Astrocyte (in vitro differentiated cells and primary cell): Measurements from ENCODE around the gene ARHGAP6. TPM values are rescaled to one million over a fixed set of nuclear protein-coding genes. Genes with fewer than 3 reads are reported as not detected.

Experiments used
- DNase-seq: peaks from one replicate; pipeline ENCODE4 v3.0.0-alpha.2; 2010; ENCODE audit warnings: low read depth
- FAIRE-seq: peaks from 2 replicates; lab custom pipeline; 2011; peaks lifted over from hg19 to GRCh38; lab: Jason Lieb, UNC
- H2AFZ ChIP-seq: 2 replicates; pipeline ENCODE4 v1.6.0; 2012; ENCODE audit warnings: low read depth, low read length, inconsistent platforms
- H3K27ac ChIP-seq: 2 replicates; pipeline ENCODE4 v1.5.1; 2011; ENCODE audit warnings: low read depth, low read length, inconsistent platforms
- H3K27me3 ChIP-seq: 2 replicates; pipeline ENCODE4 v1.6.0; 2011; ENCODE audit warnings: low read length, inconsistent platforms; ENCODE audit not compliant: insufficient read depth
- H3K36me3 ChIP-seq: 2 replicates; pipeline ENCODE4 v1.5.1; 2011; ENCODE audit warnings: low read length, inconsistent platforms; ENCODE audit not compliant: insufficient read depth
- H3K4me1 ChIP-seq: 2 replicates; pipeline ENCODE4 v1.5.1; 2011; ENCODE audit warnings: low read length, inconsistent platforms; ENCODE audit not compliant: insufficient read depth
- H3K4me2 ChIP-seq: 2 replicates; pipeline ENCODE4 v1.6.0; 2012; ENCODE audit warnings: low read length, inconsistent platforms
- H3K4me3 ChIP-seq: 2 replicates; pipeline ENCODE4 v1.5.1; 2011; ENCODE audit warnings: low read depth, mild to moderate bottlenecking, low read length, inconsistent platforms; ENCODE audit not compliant: insufficient read depth
- H3K79me2 ChIP-seq: 2 replicates; pipeline ENCODE4 v1.6.0; 2012; ENCODE audit warnings: mild to moderate bottlenecking, low read length, inconsistent platforms; ENCODE audit not compliant: insufficient read depth
- H3K9ac ChIP-seq: 2 replicates; pipeline ENCODE4 v1.6.0; 2012; ENCODE audit warnings: mild to moderate bottlenecking, low read length, inconsistent platforms
- H3K9me3 ChIP-seq: 2 replicates; pipeline ENCODE4 v1.5.1; 2012; ENCODE audit warnings: low read depth, mild to moderate bottlenecking, low read length, inconsistent platforms; ENCODE audit not compliant: insufficient read depth
- H4K20me1 ChIP-seq: 2 replicates; pipeline ENCODE4 v1.6.0; 2012; ENCODE audit warnings: low read length, inconsistent platforms; ENCODE audit not compliant: insufficient read depth
- H3K27ac Mint-ChIP-seq: one replicate; pipeline ENCODE4 v1.8.0; 2021; ENCODE audit warnings: mild to moderate bottlenecking, mixed read lengths; ENCODE audit not compliant: unreplicated experiment
- H3K27me3 Mint-ChIP-seq: one replicate; pipeline ENCODE4 v1.8.0; 2021; ENCODE audit warnings: low read depth, mixed read lengths; ENCODE audit not compliant: unreplicated experiment
- H3K36me3 Mint-ChIP-seq: one replicate; pipeline ENCODE4 v1.8.0; 2021; ENCODE audit warnings: low read depth, mixed read lengths; ENCODE audit not compliant: unreplicated experiment
- H3K4me1 Mint-ChIP-seq: one replicate; pipeline ENCODE4 v1.8.0; 2021; ENCODE audit warnings: low read depth, mixed read lengths; ENCODE audit not compliant: unreplicated experiment
- H3K4me3 Mint-ChIP-seq: one replicate; pipeline ENCODE4 v1.8.0; 2021; ENCODE audit warnings: mild to moderate bottlenecking, moderate library complexity, mixed read lengths; ENCODE audit not compliant: unreplicated experiment
- H3K9me3 Mint-ChIP-seq: one replicate; pipeline ENCODE4 v1.8.0; 2021; ENCODE audit warnings: mild to moderate bottlenecking, mixed read lengths; ENCODE audit not compliant: unreplicated experiment
- EZH2 ChIP-seq: IDR thresholded peaks from 2 replicates; pipeline ENCODE4 v1.6.1; 2012; ENCODE audit warnings: mild to moderate bottlenecking, low read length, inconsistent platforms; ENCODE audit not compliant: insufficient read depth
- total RNA-seq: library from RNA; stranded (reverse); gene quantifications from 2 replicates; pipeline ENCODE4 v1.2.1, GENCODE V29; 2021
- TF ChIP-seq, protein P1 (sequence below): IDR thresholded peaks from 2 replicates; pipeline ENCODE4 v1.5.1; 2011; ENCODE audit warnings: low read depth, mild to moderate bottlenecking, inconsistent platforms, low read length, moderate library complexity; ENCODE audit not compliant: insufficient read depth

Gene ARHGAP6
- total RNA-seq, 1 donor from 2014 or later: 0.30 TPM

DNA sequence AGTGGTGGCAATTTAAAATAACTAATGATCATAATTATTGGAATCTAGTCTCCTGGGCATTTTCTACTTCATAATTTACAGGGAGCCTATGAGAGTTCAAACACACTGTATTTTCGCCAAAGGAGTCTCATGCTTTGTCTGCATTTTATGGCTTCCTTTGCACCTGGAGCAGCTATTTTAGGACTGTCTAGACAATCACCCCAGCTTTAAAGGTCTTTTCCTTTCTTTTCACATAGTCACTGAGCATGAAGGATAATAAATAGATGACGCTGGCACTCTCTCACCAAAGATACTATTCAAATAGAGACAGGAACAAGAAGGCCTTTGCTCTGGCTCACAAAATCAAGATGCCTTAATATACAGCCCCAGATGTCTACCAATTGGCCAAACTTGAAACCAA, 329.5 kb downstream of the ARHGAP6 start:
- Histone ChIP-seq H2AFZ (no peak overlapping the region), H3K4me1 (no peaks in the 10 kb centered on the region), H3K9ac (no peak overlapping the region), H3K27me3 (no peaks in the 10 kb centered on the region), H4K20me1 (no peaks in the 10 kb centered on the region), H3K27ac (no peak overlapping the region), H3K79me2 (no peaks in the 10 kb centered on the region), H3K4me2 (no peak overlapping the region), H3K9me3 (no peaks in the 10 kb centered on the region), H3K4me3 (no peak overlapping the region), H3K36me3 (no peaks in the 10 kb centered on the region)
- no peak for TF ChIP-seq EZH2
- TF ChIP-seq, protein P1, sequence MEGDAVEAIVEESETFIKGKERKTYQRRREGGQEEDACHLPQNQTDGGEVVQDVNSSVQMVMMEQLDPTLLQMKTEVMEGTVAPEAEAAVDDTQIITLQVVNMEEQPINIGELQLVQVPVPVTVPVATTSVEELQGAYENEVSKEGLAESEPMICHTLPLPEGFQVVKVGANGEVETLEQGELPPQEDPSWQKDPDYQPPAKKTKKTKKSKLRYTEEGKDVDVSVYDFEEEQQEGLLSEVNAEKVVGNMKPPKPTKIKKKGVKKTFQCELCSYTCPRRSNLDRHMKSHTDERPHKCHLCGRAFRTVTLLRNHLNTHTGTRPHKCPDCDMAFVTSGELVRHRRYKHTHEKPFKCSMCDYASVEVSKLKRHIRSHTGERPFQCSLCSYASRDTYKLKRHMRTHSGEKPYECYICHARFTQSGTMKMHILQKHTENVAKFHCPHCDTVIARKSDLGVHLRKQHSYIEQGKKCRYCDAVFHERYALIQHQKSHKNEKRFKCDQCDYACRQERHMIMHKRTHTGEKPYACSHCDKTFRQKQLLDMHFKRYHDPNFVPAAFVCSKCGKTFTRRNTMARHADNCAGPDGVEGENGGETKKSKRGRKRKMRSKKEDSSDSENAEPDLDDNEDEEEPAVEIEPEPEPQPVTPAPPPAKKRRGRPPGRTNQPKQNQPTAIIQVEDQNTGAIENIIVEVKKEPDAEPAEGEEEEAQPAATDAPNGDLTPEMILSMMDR: no peak
- no peak overlapping the region for H3K4me3 Mint-ChIP-seq
- H3K9me3 Mint-ChIP-seq: peaks cover 2% of the 10 kb centered on the region
- no peak for FAIRE-seq
- no peak overlapping the region for H3K27ac Mint-ChIP-seq
- no peaks in the 10 kb centered on the region for H3K4me1 Mint-ChIP-seq
- no peaks in the 10 kb centered on the region for H3K36me3 Mint-ChIP-seq
- peaks cover 2% of the 10 kb centered on the region for H3K27me3 Mint-ChIP-seq
- no peak for DNase-seq

DNA sequence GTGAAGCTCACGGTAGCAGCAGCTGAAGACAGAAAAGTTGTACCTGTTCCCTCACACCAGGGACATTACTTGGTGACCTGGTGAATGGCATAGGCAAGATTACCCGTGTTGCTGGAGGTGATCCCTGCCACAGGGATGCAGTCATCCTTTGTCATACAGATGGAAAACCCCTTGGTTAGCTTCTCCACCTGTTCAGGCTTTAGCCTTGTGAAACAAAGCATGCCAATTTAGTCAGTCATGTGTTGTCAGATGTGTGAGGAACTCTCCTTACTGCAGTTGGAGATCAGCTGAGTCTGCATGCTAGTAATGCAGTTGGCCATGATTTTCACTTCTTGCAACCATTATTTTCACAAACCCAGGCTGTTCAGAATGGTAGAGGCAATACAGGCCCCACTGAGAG, 331.6 kb downstream of the ARHGAP6 start:
- Mint-ChIP-seq H3K27ac (no peak overlapping the region), H3K27me3 (peaks cover under 1% of the 10 kb centered on the region), H3K36me3 (no peaks in the 10 kb centered on the region), H3K4me1 (no peaks in the 10 kb centered on the region), H3K9me3 (peaks cover 2% of the 10 kb centered on the region), H3K4me3 (no peak overlapping the region)
- H3K4me3 ChIP-seq: no peak overlapping the region
- no peak overlapping the region for H3K27ac ChIP-seq
- H4K20me1 ChIP-seq: no peaks in the 10 kb centered on the region
- TF ChIP-seq EZH2: no peak
- TF ChIP-seq, protein P1: no peak
- FAIRE-seq: no peak
- no peak overlapping the region for H3K9ac ChIP-seq
- no peaks in the 10 kb centered on the region for H3K36me3 ChIP-seq
- no peaks in the 10 kb centered on the region for H3K27me3 ChIP-seq
- no peak for DNase-seq
- H3K4me2 ChIP-seq: no peak overlapping the region
- no peaks in the 10 kb centered on the region for H3K9me3 ChIP-seq
- H2AFZ ChIP-seq: no peak overlapping the region
- H3K4me1 ChIP-seq: no peaks in the 10 kb centered on the region
- H3K79me2 ChIP-seq: no peaks in the 10 kb centered on the region

DNA sequence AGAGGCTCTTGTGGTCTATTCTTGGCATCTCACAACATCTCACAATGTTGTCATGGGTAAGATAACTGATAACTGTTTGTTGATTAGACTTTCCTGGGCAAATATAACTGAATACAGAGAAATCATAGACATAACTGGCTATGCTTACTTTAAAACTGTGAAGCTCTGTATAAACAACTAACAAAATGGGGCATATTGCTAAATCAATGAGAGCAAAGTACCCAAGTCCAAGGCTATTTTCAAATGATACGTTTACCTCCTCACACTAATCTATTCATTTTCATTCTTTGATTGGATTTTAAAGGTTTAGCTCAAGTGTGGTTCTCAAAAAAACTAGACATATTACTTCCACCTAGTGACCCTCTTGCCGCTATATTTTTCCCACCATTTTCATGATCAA, 333.9 kb downstream of the ARHGAP6 start:
- no peaks in the 10 kb centered on the region for H3K9me3 ChIP-seq
- no peaks in the 10 kb centered on the region for H3K4me1 Mint-ChIP-seq

More for the DNA sequence above, 333.9 kb downstream of the ARHGAP6 start:
- no peak overlapping the region for H3K27ac Mint-ChIP-seq
- no peaks in the 10 kb centered on the region for H3K36me3 Mint-ChIP-seq
- H3K4me1 ChIP-seq: no peaks in the 10 kb centered on the region
- no peak for TF ChIP-seq EZH2
- TF ChIP-seq, protein P1: no peak
- no peak overlapping the region for H3K4me2 ChIP-seq
- no peaks in the 10 kb centered on the region for H3K36me3 ChIP-seq
- no peaks in the 10 kb centered on the region for H4K20me1 ChIP-seq
- no peaks in the 10 kb centered on the region for H3K79me2 ChIP-seq
- peaks cover 2% of the 10 kb centered on the region for H3K9me3 Mint-ChIP-seq
- H3K9ac ChIP-seq: no peak overlapping the region
- no peaks in the 10 kb centered on the region for H3K27me3 ChIP-seq
- no peak overlapping the region for H3K27ac ChIP-seq
- DNase-seq (no peak), FAIRE-seq (no peak)
- H2AFZ ChIP-seq: no peak overlapping the region
- no peak overlapping the region for H3K4me3 ChIP-seq
- H3K27me3 Mint-ChIP-seq: no peaks in the 10 kb centered on the region
- H3K4me3 Mint-ChIP-seq: no peak overlapping the region
